ENCODE data around the gene NPLOC4. TPM values are rescaled to one million over a fixed set of nuclear protein-coding genes. Genes with fewer than 3 reads are reported as not detected.

NPLOC4 gene
- total and polyA plus RNA-seq, 9 of the 15 experiments (the other 6 are each of a cell fraction or from before 2014, with no cell fraction given) = 1.5 to 116 (median 64.5) TPM

DNA sequence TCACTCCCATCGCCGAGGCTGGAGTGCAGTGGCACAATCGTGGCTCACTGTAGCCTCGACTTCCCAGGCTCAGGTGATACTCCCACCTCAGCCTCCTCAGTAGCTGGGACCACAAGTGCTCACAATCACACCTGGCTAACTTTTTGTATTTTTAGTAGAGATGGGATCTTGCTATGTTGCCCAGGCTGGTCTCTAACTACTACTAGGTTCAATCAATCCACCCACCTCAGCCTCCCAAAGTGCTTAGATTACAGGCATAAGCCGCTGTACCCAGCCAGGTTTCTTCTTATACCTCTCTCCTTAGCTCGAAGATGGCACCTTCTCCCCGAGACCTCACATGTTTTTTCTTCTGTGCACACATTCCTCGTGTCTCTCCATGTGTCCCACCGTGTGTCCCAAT, 3.1 kb upstream of the NPLOC4 start:
- BruUV-seq (replicated peaks) = no TSS peak
- intact Hi-C loops (cut with micrococcal nuclease) = no loop called here
- Histone ChIP-seq H3K4me1 (replicated peaks in 1 of 2; ENCODE audit: control insufficient read depth in 2 of 2, insufficient read depth in 2 of 2, low read length in 2 of 2) (peaks cover 27 to 40% of the 10 kb centered on the region in 2 experiments; a peak in 4 of 5 replicates), H3K9me3 (replicated peaks; ENCODE audit: control insufficient read depth, insufficient read depth, low read depth, low read length) (no peaks in the 10 kb centered on the region), H3K9ac (ENCODE audit: insufficient read depth in 1 of 2, low read depth in 2 of 2, low read length in 2 of 2) (no peak overlapping the region), H2AFZ (ENCODE audit: low read depth, low read length) (no peak overlapping the region), H3K36me3 (ENCODE audit: control insufficient read depth, insufficient read depth, low read length) (peaks cover 4% of the 10 kb centered on the region; the same call in 2 of the 3 replicates), H3K4me2 (ENCODE audit: insufficient read depth, low read length) (no peak overlapping the region), H3K9me1 (ENCODE audit: control insufficient read depth, insufficient read depth, low read length) (no peaks in the 10 kb centered on the region), H3K79me2 (ENCODE audit: control insufficient read depth, insufficient read depth, low read length) (peaks cover 20% of the 10 kb centered on the region), H3K27ac (ENCODE audit: extremely low read depth, low read depth, low read length) (no peak overlapping the region), H3K4me3 (no peak overlapping the region), H3K27me3 (ENCODE audit: control insufficient read depth in 2 of 2, insufficient read depth in 2 of 2, low read length in 2 of 2) (no peaks in the 10 kb centered on the region), H4K20me1 (replicated peaks; ENCODE audit: control insufficient read depth, insufficient read depth, low read length) (peaks cover 6% of the 10 kb centered on the region)
- TF ChIP-seq ZNF121 (CRISPR knock-in tag; conservative IDR thresholded peaks at IDR 0.05) = peak; percentile 81
- TF ChIP-seq, protein P1, sequence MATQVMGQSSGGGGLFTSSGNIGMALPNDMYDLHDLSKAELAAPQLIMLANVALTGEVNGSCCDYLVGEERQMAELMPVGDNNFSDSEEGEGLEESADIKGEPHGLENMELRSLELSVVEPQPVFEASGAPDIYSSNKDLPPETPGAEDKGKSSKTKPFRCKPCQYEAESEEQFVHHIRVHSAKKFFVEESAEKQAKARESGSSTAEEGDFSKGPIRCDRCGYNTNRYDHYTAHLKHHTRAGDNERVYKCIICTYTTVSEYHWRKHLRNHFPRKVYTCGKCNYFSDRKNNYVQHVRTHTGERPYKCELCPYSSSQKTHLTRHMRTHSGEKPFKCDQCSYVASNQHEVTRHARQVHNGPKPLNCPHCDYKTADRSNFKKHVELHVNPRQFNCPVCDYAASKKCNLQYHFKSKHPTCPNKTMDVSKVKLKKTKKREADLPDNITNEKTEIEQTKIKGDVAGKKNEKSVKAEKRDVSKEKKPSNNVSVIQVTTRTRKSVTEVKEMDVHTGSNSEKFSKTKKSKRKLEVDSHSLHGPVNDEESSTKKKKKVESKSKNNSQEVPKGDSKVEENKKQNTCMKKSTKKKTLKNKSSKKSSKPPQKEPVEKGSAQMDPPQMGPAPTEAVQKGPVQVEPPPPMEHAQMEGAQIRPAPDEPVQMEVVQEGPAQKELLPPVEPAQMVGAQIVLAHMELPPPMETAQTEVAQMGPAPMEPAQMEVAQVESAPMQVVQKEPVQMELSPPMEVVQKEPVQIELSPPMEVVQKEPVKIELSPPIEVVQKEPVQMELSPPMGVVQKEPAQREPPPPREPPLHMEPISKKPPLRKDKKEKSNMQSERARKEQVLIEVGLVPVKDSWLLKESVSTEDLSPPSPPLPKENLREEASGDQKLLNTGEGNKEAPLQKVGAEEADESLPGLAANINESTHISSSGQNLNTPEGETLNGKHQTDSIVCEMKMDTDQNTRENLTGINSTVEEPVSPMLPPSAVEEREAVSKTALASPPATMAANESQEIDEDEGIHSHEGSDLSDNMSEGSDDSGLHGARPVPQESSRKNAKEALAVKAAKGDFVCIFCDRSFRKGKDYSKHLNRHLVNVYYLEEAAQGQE (IDR thresholded peaks at IDR 0.05; ENCODE audit: borderline replicate concordance) = no peak
- TF ChIP-seq, protein P1 (CRISPR knock-in tag; IDR thresholded peaks at IDR 0.05; ENCODE audit: low read depth) = no peak
- 76% methylated on average over 4 of the region's 9 CpGs for WGBS (ENCODE audit: insufficient coverage, low coverage, missing lambda C conversion rate)
- CTCF ChIA-PET (ENCODE audit: low intra/inter-chr PET ratio) = no interaction called here
- ATAC-seq (no peak), FAIRE-seq (no peak), DNase-seq (ENCODE audit: extremely low read depth in 1 of 4, low spot score in 3 of 4) (no peak)
- POLR2A ChIA-PET = interaction anchor here (0.6 to 1.1 kb wide), 3 partner anchors 20 to 449 kb away, joined by 3 read pairs; partner anchors contain the start of genes ARL16 and HGS
- in situ Hi-C loops (cut with MboI) = no loop called here

Data from K562 (cell line).